Fibroblast of skin of right biceps (primary cell): Measurements from ENCODE around the gene MAML2.
A peak's percentile ranks its signal among the peaks of the same experiment; 100 is the strongest.

Source experiments
- DNase-seq: peaks from one replicate; pipeline ENCODE4 v3.0.0-alpha.2; 2013

Gene MAML2

DNA sequence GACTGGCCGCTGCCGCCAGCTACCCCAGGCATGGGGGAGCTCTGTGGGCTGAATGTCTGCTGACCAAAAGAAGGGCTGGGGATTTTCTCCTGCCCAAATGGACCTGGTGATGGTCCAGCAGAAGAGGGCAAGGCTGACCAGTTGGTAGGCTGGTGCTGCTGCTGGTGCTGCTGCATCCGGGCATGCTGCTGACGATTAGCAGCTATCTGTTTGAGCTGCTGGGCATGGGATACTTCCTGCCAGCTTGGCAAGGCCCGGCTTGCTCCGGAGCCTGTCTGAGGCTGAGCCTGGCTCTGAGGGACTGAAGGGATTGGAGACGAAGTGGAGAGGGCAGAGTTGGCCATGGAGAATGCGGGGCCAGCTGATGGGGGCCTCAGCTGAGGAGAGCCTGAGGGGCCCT lies 250.5 kb downstream of the MAML2 start:
- DNase-seq, result no peak

DNA sequence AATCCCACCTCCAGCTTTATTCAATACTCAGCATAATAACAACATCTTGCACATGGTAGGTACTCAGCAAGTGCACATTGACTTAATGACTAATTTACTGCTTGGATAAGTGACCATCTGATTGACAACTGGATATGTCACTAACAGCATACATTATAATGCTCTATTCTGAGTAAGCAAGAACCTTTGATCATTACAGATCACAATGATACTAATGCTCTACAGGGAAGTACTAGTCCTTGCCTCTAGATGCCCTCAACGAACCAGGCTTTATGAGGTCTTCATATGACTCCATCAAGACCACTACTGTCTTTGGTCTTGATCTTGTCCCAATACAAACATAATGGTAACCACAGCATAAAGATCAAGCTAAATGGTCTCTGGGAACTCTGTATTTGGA lies 251.5 kb downstream of the MAML2 start:
- no peak for DNase-seq

DNA sequence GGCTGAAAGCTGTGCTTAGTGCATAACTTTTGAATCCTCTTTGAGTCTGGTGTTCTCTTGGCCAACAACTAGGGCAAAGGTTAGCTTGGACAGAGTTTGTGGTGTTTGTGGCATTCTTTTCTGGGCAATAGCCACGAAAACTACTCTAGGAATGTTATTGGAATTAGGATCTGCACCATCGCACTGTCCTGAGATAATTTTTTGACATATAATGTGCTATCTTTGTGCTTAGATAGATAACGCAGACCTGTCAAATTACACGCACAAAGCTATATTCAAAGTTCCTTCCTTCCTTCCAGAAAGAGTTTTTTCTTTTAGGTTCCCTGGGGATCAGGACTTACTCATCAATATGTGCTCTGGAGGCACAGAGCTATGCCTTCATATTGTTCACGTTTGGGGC lies 252.3 kb downstream of the MAML2 start:
- DNase-seq, result peak; percentile 68

DNA sequence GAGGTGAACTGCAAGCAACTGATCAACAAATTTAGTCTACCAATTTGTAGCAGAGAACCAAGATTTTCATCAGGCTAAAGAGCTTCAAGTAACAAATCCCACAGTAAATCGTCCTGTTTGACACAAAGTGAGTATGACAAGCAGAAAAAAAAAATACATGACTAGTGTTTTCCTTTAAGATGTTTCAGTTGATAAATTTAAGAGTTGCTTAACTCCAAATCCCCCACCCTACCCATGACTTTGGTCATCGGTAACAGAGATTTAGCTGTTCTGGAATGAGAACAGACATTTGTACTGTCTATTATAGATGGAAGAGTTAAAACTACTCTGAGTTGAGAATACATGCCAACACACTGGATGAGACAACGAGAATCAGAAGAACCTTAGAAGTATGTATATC lies 254.1 kb downstream of the MAML2 start:
- no peak for DNase-seq

DNA sequence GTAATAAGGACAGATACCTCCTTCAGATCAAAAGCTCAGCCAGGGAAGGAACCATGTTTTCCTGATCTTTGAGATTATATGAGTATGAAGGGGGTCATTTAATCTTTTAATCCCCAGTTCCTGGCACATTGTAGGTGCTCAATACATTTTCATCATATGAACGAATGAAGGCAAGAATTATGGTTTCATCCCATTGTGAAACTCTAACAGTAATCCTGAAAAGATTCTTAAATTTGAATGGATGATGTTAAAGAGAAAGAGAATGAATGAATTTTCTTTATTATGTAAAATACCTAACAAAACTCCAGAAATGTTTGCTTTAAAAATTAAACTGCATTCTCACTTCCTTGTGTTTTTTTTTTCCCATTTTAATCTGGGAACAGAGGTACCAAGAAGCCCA lies 256.9 kb downstream of the MAML2 start:
- DNase-seq, result no peak

DNA sequence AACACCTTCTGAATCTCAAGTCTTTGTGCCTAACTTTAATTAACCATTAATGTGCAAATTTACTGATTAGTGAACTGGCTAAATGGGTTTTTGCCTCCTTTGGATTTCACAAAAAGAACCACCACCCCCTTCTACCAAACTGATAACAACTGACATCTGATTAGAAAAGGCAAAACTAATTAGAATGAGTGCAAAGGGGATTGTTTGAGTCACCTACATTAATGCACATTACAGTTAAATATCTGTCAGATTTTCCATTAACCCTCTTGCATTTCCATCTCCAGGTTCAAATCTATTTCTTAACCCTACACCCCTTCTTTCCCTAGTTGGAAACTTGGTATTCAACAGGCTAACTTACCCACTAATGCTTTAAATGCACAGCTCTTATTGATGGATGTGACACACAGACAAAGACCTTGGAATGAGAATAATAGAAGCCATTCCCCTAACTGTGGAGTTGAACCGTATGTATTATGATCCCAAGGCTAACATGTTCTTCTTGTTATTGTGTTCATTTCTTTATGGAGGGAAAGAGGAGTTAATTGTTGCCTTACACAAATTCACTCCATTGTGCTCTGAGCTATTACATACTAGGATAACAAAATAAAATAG lies 257.6 kb downstream of the MAML2 start:
- no peak for DNase-seq

DNA sequence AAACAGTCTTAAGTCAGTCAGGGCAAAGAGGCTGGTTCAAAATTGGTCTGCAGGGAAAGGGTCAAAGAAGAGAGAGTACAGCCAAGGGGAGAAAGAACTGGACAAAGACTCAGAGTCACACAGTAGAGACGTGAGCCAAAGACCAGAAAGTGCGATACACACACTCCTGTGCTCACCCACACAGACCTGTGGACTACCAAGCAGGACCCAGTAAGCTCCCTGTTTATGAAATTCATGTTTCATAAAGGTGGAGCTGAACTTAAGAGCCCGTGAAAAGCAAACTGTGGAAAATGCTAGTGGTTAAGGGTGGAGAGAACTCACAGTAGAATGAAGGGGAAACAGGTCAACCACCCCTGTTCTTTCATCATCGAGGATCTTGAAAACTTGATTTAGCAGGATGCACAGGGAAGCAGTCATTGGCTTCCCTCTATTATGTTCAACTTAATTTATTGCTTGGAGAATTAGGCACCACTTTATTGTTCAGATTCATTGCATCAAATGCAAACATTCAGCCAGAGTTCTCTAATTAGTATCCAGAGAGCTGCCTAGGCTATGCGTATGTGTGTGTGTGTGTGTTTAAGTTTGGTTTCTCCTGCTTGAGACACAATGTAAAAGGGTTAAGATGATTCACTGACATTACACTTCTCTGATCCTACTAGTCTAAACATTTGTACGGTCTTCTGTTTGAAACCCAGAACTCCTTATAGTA lies 258.2 kb downstream of the MAML2 start:
- no peak for DNase-seq

DNA sequence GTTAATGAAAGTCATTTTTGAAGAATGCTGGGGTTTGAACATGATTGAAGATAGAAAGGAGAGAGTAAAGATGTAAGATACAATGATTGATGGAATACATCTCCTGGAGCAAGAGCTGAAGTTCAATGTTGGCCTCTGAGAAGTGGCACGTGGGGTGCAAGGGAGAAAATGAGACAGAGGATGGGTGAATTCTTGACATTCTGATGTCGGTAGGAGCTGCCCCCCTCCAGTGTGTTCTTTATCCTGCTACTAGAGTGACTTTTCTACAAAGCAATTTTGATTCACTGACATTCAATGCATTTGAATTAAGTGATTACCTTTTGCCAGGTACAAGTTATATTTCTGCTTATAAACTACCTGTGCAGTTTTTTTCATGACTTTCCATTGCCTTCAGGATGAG lies 260.1 kb downstream of the MAML2 start:
- DNase-seq, result no peak

DNA sequence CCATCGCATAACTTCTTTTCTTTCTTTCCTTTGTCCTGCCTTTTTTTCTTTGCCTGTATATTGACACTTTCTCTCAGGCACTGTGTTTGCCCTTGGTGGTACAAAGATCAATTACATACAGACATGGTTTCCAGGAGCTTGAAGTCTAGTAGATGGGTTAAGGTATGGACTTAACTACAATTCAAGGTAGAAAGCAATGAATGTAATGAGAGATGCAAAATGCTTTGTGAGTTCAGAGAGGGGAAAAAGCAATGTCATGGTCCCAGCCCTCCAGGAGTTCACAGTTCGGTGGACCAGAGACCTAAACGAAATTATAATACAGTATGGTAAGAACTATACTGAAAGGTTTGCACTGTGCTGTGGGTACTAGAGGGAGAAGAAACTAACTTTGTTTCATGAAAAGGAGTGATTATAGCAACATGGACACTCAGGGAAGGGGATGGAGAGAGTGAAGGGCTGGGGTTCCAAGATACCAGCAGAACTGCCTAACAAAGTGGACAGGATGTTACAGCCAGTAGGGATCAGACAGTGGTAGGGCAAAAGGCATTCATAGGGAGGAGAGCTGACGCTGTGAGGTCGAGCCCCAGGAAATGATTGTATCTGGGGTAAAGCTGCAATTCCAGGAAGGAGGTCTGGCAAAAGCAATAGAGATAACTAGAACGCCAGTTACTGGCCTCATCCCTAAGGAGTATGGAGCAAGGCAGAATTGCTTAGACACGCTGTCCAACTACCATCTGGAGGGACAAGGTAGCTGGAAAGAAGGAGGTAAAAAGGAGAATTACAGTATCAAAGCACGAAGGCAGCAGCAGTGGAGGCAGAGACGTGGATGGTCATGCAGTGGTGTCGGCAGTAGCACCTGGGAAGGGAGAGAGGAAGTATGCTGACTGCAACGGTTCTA lies 260.7 kb downstream of the MAML2 start:
- DNase-seq, result no peak

DNA sequence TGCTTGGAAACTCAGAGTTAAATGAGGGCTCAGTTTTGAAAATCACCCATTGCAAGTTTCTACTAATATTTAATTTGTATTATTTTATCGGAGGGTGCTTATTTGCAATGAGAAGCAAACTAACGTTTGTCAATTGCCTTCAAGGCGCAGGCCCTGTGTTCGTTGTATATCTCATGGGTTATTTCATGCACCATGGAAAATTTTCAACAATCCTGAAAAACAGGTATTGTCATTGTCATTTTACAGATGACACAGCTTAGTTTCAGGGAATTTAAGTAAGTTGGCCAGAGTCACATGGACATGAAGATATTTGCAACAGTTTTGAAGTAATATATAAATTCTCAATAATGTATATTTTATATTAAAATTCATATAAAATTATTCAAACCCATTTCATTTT lies 261.4 kb downstream of the MAML2 start:
- no peak for DNase-seq

DNA sequence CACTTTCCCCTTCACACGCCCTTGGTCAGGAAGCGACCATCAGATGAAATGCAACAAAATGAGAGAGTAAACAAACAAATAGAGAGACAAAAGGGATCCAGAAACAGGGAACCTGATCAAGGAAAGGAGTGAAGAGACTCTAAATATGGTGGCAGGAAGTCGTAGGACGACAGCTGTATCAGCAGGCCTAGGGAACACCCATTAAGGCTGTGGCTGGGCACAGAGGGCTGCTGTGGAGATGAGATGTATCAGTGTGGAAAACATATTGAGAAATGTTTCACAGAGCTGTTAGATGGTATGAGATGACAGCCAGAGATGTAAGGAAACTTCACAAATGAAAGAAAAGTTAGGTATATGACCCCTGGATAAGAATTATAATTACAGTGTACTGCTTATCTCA lies 263.3 kb downstream of the MAML2 start:
- no peak for DNase-seq

DNA sequence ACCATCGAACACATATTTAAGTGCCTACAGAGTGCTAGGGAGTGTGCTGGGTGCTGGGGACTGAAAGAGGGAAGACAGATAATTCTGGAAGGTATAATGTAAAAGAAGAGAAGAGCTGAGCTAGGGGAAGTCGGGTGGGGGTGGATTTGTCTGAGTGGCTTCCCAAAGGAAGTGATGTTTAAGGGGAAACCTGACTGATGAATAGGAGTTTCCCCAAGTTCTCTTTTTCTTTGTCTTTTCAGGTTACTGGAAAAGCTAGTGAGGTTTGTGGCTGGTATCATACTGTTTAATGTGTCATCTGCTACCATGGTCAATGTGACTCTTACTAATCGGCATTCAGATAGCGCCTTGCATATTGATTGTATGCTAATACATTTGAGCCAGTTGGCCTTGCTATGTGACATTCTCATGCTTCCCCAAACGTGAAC lies 267.4 kb downstream of the MAML2 start:
- DNase-seq, result peak; percentile 48

DNA sequence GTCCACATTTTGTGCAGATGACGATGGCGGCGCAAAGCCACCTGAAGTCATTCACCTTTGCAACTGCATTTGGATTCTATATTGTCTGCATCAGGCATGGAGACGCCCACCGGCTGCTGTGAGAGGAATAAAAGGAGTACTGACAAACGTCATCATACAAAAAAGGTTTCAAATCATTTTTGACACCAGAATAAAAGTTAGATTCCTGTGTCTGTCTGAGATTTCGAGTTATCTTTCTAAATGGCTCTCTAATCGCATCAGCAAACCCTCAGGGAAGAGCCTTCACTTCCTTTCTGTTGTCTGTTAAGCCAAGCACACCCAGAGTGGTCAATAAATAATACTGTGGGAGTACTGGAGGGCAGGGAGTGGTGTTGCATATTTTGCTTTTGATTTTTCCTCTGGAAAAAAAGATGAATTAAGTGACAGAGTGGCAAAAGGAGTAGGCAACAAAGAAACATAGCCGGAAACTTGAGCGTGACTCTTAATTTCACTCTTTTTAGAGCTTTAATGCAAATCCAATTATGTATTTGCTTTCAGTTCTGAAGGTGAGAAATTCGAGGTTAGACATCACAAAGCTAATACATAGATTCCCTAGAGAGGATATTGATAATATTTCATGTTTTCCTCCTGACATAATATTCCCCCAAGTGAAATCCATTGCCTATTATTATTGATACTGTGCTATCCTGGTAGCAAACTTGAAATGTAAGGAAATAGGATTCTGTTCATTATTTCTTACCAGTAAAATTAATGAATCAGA lies 268.3 kb downstream of the MAML2 start:
- DNase-seq, result no peak

DNA sequence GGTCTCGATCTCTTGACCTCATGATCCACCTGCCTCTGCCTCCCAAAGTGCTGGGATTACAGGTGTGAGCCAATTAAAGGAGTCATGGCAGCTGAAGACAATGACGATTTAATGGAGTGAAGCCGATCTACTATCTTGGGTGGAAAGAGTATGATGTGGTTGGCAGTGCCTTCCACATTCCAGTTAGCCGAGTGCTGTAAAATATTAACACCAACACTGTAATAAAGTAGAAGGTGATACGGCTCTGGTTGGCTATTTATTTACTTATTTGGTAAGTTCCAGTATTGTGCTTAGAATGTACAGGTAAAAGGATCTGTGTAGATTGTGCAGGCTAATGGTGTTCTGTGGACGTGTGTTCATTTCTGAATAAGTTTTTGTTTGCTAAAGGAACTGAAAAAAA lies 269.5 kb downstream of the MAML2 start:
- DNase-seq, result no peak

DNA sequence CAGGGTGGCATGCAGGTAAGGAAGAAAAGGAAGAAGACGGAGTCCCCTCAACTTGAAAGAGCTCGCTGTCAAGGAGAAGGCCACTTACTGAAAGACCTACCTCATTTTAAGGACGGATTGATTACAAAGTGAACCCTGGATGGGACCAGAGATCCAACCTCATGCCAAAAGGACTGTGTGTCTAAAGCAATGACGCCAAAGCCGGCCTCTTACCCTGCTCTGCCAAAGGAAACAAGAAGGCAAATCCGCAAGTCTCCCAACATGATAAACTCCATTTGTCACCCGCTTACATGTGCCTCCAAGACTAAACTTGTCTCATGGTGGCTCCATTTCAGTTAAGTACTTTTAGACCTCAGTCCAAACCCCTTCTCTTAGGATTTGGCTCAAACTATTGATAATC lies 270.4 kb downstream of the MAML2 start:
- no peak for DNase-seq

DNA sequence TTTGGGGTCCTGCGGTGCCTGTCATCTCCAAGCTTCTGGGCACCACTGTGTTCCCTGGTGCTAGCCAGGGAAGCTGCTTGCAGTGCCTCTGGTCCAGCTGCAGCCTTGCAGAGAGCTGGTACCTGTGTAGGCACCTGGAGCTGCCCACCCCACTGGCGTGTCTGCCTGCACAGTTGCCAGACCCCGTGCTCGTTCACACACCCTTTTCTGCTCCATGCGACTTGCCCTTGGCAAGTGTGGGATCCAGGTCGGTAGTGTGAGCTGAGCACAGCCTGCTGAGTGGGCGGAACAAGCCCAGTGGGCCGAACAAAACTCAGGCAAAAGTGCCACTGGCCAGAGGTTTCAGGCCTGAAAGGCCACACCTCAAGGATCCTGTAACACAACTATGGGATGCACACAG lies 272.5 kb downstream of the MAML2 start:
- DNase-seq, result no peak

DNA sequence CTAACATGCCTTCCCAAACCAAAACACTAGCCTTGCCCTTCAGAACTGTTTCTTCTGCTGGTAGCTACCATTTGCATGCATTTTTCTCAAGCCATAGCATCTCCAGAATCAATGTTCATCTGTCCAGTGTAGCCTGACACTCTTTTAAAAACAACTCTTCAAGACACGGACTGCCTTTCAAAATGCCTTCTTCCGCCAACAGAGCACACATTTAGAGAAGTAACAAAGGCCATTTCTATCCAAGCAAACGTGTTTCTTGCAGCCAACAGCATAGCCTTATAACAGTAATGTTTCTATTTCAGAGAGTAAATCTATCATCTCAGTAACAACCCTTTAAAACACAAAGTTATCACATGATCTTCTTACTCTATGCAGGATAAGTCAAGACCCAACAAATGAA lies 275.8 kb downstream of the MAML2 start:
- DNase-seq, result no peak

DNA sequence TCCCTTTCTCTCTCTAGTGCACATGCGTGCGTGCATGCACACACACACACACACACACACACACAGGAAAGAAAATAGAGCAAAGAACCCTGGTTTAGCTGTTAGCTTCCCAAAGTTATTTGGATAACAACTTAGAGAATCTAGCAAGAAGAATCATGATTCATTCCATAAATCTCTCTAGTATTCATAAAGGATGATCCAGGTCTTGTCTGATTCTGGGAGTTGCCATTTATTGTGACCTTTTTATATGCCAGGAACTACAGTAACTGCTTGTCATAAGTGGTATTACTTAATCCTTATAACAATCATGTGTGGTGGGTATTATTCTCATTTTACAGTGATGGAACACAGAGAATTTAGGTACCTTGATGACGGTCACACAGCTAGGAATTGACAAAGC lies 277.6 kb downstream of the MAML2 start:
- DNase-seq, result peak; percentile 58

DNA sequence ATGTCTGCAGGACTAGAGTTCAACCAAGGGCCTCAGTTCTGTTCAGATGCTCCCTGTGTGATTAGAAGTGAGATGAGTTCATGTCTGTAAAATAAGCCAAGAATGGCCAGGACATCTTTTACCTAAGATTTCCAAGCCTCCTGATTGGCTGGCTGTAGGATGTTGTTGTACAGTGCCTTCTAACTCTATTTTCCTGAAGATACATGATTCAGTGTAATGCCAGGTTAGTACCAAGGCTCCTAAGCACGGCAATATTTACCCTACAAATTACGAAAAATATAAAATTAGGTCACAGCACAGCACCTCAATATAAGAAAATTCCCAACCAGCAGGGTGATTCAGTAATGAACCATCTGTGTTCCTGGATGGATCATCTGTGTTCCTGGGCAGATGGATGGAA lies 279.1 kb downstream of the MAML2 start:
- DNase-seq, result no peak

DNA sequence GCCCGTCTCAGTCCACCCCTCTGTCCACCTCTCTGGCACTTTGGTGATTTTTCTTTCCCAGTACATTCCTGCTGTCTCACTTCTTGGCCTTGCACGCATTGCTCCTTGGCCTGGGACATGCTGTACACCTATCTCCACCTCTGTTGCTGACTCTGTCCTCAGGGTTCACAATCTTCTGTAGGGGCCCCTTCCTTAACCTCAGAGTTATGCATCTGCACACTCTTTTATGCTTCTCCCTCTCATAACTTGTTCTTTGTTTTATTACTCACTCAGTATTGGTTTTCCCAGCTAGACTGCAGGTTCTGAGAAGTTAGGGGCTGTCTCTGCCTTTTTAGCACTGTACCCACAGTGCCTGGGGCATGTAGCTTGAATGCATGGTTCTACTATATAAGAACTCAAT lies 279.9 kb downstream of the MAML2 start:
- DNase-seq, result no peak

DNA sequence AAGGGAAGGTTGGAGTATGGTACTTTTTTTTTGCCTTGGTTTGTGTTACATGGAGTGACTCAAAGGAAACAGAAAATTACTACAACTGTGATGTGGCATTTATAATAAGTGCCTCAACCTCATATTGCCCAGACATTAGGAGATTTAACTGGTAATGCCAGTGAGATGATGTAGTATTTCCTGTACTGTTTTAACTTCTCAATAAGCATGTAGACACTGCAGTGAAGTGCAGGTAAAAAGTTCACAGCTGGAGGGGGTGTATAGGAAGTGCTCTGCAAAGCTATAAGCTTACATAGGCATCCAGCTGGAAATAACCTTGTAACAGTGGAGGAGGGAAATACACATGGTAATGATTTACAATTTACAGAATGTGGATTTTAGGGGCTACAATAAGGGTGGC lies 280.9 kb downstream of the MAML2 start:
- peak; percentile 74 for DNase-seq

DNA sequence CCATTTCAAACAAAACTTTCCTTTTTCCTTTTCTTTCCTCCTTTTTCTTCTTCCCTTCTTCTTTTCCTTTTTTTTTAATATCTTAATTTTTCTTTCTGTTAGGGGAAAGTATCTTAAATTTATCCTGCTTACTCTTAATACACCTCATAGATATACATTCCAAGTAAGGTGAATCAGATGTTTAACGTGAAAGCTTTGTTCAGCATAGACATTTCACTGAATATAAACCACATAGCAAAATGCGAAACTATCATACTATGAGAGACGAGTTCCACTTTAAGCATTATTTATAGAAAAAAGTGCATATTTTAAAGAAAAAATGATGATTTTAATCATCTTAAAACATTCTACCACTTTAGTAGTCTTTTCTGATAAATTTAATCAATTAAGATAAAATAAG lies 281.3 kb downstream of the MAML2 start:
- DNase-seq, result no peak

DNA sequence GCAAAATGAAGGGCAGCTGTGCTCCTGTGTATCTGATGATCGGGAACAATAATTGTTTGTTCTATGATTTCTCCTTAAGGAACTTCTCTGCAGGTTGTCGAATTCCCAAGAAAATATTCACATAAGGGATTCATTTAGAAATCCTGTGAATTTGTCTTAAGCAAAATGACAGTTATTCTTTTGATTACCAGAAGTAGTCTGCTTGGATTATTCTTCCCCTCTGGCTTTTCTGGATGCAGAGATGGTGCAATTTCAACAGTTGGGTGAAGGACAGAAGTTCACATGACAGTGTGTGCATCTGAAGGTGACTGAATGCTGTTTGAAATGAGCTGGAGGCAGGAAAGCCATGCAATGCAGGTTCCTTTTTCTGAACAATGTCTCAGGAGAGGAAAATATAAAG lies 281.9 kb downstream of the MAML2 start:
- no peak for DNase-seq
